Measurements from ENCODE around the gene PLAC1.

PLAC1 gene

GRCh38 chrX:134533952-134534351 is 124.3 kb downstream of the PLAC1 start:
- no peak for DNase-seq

GRCh38 chrX:134533352-134533751 is 124.9 kb downstream of the PLAC1 start:
- no peak for DNase-seq

GRCh38 chrX:134530845-134531244 is 127.4 kb downstream of the PLAC1 start:
- DNase-seq, result no peak

GRCh38 chrX:134529481-134529880 is 128.8 kb downstream of the PLAC1 start:
- no peak for DNase-seq

- DNase-seq, result no peak
These were observed 129.3 kb downstream of the PLAC1 start for GRCh38 chrX:134528960-134529359.

GRCh38 chrX:134526399-134526798 is 131.9 kb downstream of the PLAC1 start:
- DNase-seq, result no peak

- no peak for DNase-seq
These were observed 133.0 kb downstream of the PLAC1 start for GRCh38 chrX:134525086-134525792.

- no peak for DNase-seq
These were observed 134.1 kb downstream of the PLAC1 start for GRCh38 chrX:134524181-134524580.

GRCh38 chrX:134520860-134521390 is 137.3 kb downstream of the PLAC1 start:
- DNase-seq, result peak; percentile 3
